Measurements from ENCODE around the gene CDC14B.

CDC14B gene

GRCh38 chr9:96496368-96497116 is 123.1 kb downstream of the CDC14B start:
- no peak overlapping the region for H3K4me3 ChIP-seq (ENCODE audit: low read depth, low read length)
- no peak for TF ChIP-seq CTCF (IDR thresholded peaks at IDR 0.05; ENCODE audit: borderline replicate concordance, insufficient read depth, low read depth, low read length)

- H3K4me3 ChIP-seq (ENCODE audit: low read depth, low read length), result no peak overlapping the region
- no peak for TF ChIP-seq CTCF (IDR thresholded peaks at IDR 0.05; ENCODE audit: borderline replicate concordance, insufficient read depth, low read depth, low read length)
These were observed 124.3 kb downstream of the CDC14B start for GRCh38 chr9:96495341-96495740.

- no peak overlapping the region for H3K4me3 ChIP-seq (ENCODE audit: low read depth, low read length)
- no peak for TF ChIP-seq CTCF (IDR thresholded peaks at IDR 0.05; ENCODE audit: borderline replicate concordance, insufficient read depth, low read depth, low read length)
These were observed 125.3 kb downstream of the CDC14B start for GRCh38 chr9:96494215-96494800.

GRCh38 chr9:96493757-96494156 is 125.9 kb downstream of the CDC14B start:
- H3K4me3 ChIP-seq (ENCODE audit: low read depth, low read length), result no peak overlapping the region
- no peak for TF ChIP-seq CTCF (IDR thresholded peaks at IDR 0.05; ENCODE audit: borderline replicate concordance, insufficient read depth, low read depth, low read length)

GRCh38 chr9:96492993-96493531 is 126.6 kb downstream of the CDC14B start:
- TF ChIP-seq CTCF (IDR thresholded peaks at IDR 0.05; ENCODE audit: borderline replicate concordance, insufficient read depth, low read depth, low read length), result no peak
- H3K4me3 ChIP-seq (ENCODE audit: low read depth, low read length), result no peak overlapping the region

- no peak for TF ChIP-seq CTCF (IDR thresholded peaks at IDR 0.05; ENCODE audit: borderline replicate concordance, insufficient read depth, low read depth, low read length)
These were observed 127.6 kb downstream of the CDC14B start for GRCh38 chr9:96491880-96492525.

More at GRCh38 chr9:96491880-96492525, 127.6 kb downstream of the CDC14B start:
- H3K4me3 ChIP-seq (ENCODE audit: low read depth, low read length), result no peak overlapping the region
